Tongue (tissue), 2 donors: ENCODE results near the gene ATP13A5. TPM values are rescaled to one million over a fixed set of nuclear protein-coding genes. Genes with fewer than 3 reads are reported as not detected.
A peak's percentile ranks its signal among the peaks of the same experiment; 100 is the strongest.

Experiments
- DNase-seq: peaks from one replicate; pipeline ENCODE4 v3.0.0-alpha.2; 2015
- total RNA-seq: library from RNA; depleted of rRNA; stranded (reverse); fragments of >200 nt; gene quantifications from one replicate; pipeline ENCODE4 v1.2.3, GENCODE V29; 2014

Gene ATP13A5
- total RNA-seq, 1 donor from 2014 or later, result 0.31 TPM

DNA sequence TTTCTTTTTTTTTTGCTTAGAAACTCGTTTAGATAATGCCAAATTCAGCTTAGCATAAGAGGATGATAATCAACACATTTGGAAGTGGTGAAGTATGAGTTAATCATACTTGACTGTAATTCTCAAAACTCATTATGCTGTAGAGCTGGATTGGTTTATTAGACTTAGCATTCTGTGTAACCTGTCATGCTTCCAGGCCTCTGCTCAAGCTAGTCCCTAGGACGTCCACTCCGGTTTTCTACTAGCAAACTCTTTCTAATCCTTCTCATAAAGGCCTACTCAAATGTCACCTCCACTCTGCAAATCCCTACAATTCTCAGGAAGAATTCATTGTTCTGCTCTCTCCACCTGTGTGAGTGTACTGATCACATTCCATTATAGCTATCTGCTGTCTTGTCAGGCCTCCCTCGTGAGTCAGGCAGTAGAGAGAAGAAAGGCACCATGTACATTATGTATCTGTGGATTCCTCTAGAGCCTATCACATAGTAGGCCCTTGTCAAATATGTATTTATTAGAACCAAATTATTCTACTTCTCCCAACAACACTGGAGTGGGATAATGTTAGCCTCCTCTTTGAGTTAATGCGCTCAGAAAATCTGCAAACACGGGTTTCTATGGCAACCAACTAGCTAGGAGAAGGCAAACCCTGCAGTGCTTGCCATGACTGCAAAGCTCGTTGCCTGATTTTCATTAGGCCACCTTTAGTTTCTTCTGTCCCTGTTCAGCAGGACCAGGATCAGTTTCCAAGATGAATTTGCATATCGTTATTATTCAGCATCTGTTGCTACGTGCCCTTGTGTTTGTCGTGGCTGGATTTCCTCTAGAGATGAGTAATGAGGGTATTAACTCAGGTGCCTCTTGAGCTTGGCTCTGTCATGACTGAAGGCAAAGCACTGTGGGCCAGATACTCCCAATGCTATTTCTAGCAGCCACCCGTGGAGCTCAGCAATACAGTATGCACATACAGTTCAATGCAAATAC, 30.7 kb downstream of the ATP13A5 start:
- DNase-seq, result peak; percentile 25

DNA sequence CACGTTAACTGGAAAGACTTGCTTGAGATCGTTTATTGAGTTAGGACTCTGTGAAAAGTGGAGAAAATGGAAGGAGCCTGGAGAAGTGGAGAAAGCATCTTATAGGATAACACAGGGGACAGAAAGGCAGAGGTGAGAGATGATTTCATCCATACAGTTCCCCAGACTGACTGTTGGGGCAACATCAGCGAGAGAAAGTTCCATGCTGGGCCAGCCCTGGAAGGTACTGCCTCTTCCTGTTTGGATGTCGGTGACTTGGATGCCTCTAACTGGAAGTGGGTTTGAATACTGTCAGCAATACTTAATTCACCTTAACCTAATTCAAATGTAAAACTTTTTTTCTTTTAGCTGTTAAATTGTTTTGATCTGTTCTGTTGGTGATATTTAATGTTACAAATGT, 32.3 kb downstream of the ATP13A5 start:
- no peak for DNase-seq

DNA sequence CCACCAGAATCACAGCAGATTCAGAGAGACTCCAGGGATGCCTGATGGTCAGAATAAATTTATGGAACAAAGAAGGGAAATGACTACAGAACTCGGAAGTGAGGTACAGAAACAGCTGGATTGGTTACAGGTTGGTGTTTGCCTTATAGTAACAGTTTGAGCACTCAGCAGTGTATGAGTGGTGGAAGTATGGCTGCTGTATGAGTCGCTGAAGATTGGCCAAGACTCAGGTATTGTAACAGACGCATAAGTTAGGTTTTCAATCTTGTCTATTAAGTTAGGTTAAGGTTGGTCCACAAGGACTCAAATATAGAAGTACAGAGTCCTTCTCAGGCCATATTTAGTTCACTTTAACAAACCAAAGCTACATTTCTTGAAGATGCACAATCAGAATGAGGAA, 33.1 kb downstream of the ATP13A5 start:
- DNase-seq, result no peak

DNA sequence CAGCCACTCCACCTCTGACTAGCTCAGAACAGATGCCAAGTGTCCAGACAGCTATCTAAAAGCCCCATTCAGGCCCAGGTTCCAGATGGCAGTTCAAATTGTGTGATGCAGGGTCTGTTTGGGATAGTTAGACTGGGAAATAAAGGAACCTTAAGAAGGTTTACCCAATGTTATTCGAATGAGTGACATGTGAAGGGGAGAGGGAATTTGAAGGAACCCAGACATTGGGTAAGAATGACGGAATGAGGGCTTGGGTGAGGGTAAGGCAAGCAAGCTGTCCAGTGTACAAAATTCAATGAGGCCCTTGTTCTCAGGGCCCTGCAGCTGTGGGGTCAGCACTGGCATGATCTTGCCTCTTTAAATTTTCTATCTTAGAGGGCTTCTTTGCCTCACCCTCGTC, 34.1 kb downstream of the ATP13A5 start:
- peak; percentile 14 for DNase-seq

DNA sequence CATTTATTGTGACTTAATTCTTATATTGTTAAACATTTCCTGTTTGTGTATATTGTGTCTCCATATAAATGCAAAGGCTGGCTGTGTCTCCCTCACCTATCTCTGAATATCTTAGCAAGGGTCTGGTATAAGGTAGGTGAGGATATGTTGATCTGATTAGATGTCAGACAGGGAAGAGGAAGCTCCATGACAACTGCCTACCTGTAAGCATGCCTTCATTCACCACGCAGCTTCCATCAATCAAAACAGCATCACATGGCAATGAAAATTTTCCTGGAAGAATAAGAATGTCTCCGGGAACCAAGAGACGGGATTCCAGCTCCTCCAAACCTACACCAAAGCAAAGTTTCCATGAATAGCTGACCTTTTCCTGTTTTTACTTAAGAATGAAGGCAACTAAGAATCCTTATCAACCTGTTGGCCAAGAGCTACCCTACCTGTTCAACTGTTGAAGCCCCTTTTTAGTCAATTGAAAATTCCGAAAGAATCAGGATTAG, 34.8 kb downstream of the ATP13A5 start:
- DNase-seq, result no peak

DNA sequence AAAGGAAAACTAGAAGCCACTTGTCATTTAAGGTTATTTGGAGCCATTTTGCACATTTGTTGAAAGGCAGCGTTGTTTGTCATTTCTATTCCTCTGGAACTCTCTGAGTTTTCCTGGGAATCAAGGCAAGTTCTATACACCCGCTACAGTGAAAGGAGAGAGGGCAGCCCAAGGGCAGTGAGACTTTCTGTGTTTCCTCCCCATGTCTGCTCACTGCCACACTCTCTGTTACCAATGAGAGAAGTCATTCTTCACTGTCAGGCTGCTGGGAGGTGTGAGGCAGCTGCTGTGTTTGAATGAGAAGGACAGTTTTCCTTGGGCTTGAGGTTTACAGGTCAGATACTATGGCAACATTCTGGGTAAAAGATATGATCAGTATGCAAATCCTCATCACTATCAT, 36.0 kb downstream of the ATP13A5 start:
- DNase-seq, result peak; percentile 34

DNA sequence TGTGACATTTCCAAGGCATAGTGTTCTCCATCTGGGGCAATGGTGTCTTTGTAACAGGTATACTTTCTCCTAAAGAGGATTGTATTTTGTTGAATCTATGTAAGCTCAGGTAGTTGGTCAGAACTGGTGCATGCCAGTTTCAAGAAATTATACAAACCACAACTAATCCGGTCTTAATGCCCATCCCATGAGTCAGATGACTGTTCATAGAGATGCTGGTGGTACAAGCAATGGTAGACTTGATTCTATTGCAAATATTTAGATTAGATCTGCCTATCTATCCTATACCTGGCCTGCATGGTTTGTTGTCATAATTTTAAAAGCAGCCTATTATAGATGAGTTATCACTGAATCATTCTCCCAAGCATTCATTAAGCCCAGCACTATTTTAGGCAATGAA, 43.5 kb downstream of the ATP13A5 start:
- DNase-seq, result no peak

DNA sequence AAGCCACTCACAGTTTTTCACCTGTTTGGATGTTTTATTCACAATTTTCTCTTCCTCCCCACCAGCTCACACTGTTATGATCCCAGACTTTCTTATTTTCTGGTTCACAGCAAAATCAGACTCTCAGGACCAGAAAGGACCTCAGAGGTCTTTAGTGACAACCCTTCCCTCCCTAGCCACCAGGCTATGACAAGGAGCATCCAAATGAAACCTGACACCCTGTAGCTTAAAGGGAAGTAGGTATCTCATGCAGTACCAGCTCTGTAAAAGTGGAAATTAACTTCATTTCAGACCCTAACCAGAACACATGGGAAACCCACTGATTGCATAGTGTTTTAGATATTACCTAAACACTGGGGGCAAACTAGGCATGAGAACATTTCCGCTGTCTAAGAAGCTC, 45.3 kb downstream of the ATP13A5 start:
- DNase-seq, result no peak

DNA sequence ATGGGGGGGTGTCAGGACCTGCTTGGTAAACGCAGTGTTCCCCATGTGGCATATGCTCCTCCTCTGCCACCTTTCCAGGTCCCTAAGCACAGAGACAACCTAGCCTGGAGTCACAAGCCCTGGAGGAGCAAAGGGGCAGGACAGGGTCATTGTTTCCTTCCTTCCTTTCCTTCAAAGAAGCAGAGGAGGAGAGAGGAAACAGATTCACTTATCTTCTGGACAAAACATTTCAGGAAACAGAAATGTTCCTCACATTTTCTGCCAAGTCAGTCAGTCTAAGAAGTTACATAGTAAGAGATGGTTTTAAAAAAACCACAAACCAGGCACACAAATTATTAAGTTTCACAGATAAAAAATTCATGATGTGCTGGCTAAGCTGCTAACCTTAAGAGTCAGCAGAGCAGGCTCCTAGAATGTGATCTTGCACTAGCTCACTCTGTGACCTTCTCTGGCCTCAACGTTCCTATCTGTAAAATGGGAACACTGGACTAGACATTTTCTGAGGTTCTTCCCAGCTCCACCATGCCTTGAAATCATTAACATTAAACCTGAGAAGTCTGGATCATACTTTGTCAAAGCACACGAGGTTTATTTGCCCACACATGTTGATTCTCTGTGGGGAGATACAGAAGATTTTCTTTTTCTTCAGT, 47.9 kb downstream of the ATP13A5 start:
- no peak for DNase-seq

DNA sequence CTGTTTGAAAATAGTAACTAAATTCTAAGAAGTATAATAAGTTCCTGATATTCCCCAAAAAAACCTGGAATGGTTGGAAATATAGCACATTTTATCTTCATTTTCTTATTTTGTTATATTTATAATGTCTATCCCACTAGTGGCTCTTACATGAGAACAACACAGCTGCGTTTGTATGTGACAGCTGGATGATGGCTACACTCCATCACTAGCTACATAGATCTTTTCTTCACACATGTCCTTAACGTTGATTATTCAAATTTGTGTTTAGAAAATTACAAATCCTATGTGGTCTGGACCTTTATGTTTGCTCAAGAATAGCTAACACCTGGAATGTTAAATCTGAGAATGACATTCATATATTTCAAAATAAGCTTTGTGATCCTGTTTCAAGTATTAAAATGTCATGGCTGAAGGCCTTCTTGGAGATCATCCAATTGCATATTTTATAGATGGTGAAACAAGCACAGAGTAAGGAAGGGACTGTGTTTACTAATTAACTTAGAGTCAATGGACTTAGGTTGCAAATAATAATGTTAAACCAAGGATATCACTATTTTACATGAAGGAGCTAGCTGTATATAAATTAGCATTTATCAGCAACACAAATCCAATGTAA, 60.8 kb downstream of the ATP13A5 start:
- DNase-seq, result peak; percentile 50

DNA sequence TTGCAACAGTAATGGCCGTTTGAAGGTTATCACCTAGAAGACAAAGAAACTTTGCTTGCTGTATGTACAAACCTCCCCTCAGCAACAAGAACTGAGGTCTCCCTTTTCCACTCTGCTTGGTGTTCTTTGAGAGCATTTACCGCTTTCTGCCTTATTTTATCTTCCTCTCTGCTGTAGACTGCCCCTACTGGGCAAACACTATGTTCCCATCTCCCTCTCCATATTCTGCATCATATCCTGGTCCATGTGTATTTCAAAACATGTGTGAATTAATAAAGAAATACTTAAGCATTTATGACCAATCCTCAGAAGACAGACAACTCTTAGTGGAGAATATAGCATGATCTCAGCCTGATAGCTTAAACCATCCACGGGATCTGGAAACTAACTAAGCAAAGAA, 64.4 kb downstream of the ATP13A5 start:
- DNase-seq, result no peak

DNA sequence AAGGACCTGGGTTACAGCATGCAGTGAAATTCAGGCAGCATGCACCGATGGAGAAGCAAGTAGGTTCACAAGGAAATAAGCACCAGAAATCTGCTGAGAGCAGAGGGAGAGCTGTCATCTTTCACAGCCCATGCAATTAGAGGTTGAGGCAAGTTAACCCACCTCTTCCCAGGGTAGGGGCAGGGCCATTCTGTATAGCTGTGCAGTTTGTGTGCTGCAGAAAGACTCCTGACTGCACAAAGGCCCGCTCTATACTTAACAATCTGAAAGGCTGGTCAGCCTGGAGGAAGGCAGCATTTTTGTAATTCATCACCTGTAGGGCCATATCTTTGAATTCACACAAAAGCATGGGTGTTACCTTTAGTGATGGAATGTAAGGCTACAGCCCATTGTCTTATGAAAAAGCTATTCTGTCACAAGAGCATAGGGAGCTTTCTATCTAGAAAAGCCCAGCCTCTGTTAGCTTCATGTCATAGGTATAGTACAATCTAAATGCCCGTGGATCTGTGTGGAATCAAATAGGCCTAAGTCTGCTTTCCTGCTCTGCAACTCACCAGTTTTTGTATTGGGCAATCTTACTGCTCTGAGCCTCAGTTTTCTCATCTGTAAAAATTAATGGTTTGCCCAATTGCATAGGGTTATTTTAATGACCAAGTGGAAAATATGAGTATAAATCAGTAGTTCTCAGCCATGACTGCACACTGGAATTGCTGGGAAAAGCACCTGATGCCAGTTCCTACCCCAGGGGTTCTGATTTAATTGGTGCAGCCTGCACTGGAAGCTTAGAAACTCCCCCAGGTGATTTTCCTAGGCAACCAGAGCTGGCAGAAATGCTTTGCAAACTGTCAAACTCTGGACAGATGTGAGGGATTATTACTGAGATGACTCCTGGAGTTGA, 65.2 kb downstream of the ATP13A5 start:
- DNase-seq, result no peak

DNA sequence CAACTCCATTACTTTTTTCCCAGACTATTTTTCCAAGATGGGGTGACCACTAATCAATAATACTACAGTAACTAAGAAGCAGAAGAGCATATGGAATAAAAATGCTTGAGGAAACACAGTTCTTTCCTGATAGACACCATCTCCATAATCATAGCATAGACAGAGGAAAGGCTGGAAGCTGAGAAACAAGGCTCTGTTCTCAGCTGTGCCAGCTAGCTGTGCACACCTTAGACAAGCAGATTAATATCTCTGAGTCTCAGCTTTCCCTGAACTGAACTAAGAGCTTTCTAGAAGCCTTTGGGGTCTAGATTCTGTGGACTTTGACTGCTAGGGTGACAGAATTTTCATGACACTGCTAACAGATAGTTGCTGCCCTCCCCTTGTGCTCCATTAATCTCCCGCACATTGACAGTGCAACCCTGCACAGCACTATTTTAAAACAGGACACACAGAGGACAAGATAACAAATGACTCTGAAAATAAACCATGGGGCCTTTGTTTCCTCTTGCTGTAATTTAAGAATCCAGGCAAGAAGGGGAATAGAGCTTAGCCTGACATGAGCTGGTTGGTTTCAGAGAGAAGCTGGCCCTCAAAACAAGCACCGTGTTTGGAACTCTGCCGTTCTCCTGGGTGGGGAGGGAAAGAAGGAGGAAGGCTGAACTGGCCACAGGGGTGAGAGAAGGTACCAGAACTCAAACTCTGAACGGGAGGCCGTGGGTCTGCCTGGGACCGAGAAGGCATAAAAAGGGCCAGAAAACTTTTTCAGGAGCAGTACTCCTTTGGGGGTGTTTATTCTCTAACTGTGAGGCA, 67.4 kb downstream of the ATP13A5 start:
- DNase-seq, result peak; percentile 8

DNA sequence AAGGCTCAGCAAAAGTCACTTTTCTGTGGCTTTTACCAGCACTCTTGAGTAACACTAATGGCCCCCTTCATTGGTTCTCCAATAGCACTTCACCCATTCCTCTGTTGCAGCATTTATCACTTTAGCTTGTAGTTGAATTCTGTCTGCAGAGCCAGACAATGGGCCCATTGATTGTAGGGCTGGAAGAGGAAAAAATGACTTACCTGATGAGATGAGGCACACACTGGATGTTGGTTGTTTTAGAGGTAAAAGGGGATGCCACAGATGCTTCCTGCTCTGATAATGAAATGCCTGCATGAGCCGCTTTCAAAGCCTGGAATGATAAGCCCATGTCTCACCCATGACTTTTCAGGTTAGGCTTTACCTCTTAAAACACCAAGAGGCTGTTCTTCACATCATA, 73.2 kb downstream of the ATP13A5 start:
- DNase-seq, result no peak

DNA sequence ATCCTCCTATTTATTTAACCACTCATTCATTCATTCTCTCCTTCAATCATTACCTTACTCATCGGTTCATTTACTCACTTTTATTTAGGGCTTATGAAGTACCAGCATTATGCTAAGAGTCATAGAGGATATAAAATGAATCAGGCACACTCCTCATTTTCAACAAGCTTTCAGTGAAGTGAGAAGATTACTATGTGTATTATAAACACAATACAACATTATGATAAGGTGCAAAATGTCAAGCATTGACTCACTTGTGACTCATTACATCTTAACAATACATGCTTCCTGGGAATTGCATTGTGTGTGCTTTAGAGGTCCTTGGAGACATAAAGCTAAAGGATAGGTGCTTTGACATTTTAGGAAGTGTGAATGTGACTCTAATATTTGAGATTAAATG, 77.1 kb downstream of the ATP13A5 start:
- DNase-seq, result no peak

DNA sequence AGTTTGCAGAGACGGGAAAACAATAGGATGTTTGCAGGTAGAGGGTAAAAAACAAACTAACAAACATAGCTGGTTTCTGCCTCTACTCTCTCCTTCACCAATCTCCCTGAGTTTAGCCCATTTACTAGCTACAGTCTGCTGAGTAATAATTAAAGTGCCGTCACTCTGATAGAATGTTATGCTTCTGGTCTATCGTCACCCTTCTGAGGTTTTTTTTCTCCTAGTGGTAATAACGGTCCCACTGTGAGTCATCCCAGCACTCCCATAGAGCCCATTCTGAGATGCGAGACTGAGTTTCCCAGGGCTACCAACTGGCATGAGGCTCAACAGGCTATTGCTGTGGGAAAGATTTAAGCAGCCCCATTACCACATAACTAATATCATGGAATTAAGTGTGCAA, 81.1 kb downstream of the ATP13A5 start:
- DNase-seq, result no peak

DNA sequence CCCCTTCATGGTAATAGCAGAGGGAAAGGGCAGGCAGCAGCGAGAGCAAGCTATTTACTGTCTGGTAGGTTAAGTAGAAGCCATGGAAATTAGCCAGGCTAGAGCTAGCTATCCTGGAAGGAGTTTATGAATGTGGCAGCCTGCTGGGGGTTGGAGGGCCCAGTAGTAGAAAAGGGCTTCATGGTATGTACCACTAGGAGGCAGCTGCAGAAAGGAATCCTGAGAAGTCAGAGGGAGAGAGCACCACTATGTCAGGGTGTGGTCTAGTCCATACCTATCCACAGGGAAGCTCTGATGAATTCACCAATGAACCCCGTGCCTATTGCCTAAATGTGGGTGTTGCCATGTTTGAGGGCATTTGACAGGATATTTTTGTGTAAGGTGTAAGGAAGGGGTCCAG, 82.6 kb downstream of the ATP13A5 start:
- no peak for DNase-seq

DNA sequence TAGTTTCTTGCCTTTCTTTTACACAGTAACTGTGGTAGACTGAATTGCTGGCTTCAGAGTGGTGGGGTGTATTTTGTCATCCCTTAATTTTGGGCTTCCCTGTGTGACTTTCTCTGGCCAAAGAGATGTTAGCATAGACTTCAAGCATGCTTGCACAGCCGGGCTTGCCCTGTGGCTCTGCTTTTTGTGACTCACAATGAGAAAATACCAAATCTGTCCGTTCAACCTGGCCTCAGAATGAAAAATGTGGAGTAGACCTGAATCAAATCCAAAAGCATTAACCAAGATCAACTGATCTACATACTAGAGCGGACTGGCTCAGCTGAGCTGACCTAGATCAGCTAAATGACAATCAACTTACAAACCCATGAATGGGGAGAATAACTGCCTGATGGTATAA, 86.2 kb downstream of the ATP13A5 start:
- no peak for DNase-seq

DNA sequence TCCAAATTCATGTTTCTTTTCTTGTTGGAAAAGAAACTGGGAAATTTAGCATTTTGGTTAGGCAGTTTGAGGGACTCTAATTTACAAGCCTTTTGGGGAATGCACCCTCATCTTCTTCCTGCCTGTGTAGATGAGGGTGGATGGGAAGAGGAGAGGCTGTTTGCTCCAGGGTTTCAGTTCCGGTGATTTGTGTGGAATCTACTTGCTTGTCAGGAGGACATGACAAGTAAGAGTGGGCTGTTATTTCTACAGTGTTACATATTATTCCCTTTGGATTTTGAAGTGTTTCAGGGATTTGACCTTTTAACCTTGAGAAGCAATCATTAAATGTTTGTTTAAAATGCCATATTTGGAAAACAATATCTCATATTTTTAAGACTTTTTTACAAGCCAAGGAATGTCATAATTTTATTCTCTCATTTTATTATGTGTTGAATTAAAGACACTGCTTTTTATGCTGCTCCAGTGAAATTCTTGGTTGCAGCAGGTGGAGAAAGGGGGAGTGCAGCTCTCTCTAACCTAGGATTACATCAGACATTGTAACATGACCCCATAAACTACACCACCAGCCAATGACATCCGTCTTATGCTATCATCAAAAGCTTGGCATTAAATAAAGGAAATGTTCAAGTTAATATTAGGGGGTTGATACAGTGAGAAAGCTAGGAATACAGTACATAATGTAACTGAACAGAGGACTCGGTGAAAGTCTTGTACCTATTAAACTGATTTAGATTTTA, 107.3 kb downstream of the ATP13A5 start:
- DNase-seq, result peak; percentile 28

DNA sequence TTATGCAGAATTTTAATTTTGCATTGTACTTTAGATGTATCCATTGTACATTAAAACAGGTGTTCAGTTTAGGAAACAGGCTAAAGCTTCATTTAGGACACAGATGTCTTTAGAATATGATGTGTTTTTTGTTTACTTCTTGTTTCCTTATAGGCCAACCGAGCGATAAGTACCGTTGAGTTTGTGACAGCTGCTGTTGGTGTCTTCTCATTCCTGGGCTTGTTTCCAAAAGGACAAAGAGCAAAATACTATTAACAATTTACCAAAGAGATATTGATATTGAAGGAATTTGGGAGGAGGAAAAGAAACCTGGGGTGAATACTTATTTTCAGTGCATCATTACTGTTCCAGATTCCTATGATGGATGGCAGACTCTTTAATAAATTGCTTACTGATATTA, 108.1 kb downstream of the ATP13A5 start:
- peak; percentile 44 for DNase-seq
